GM23338 (cell line): Measurements from ENCODE around the gene IFITM5.

Experiments used
- CREB1 ChIP-seq: fragments of 250-450 bp; sonication (Bioruptor Pico); IDR thresholded peaks from 2 replicates; pipeline ENCODE4 v1.5.0; 2020; ENCODE audit warnings: low read depth, mild to moderate bottlenecking, moderate library complexity
- EZH2 ChIP-seq: fragments of 200-600 bp; sonication (generic); IDR thresholded peaks from one replicate; pipeline ENCODE4 v1.8.0; 2017; ENCODE audit warnings: antibody characterized with exemption, mild to moderate bottlenecking, low read depth; ENCODE audit not compliant: unreplicated experiment
- EZH2phosphoT487 ChIP-seq: fragments of 200-600 bp; sonication (generic); IDR thresholded peaks from one replicate; pipeline ENCODE4 v1.8.1; 2018; ENCODE audit warnings: antibody characterized with exemption; ENCODE audit not compliant: unreplicated experiment
- JUNB ChIP-seq: IDR thresholded peaks from one replicate; pipeline ENCODE4 v1.6.1; 2016; ENCODE audit warnings: antibody characterized with exemption; ENCODE audit not compliant: unreplicated experiment
- NANOG ChIP-seq: IDR thresholded peaks from 2 replicates; pipeline ENCODE4 v1.6.1; 2016; ENCODE audit warnings: antibody characterized with exemption, borderline replicate concordance
- POLR2AphosphoS5 ChIP-seq: IDR thresholded peaks from 2 replicates; pipeline ENCODE4 v1.6.1; 2016; ENCODE audit warnings: antibody characterized with exemption, low read depth
- STAT1 ChIP-seq: IDR thresholded peaks from one replicate; pipeline ENCODE4 v1.6.1; 2016; ENCODE audit warnings: antibody characterized with exemption; ENCODE audit not compliant: unreplicated experiment
- TF ChIP-seq, protein P1 (sequence below), 2 experiments: fragments of 200-600 bp in 1 of 2; sonication (generic) in 1 of 2; conservative IDR thresholded peaks; 2 replicates each; pipeline versions ENCODE4 v1.5.1 to v1.6.1; 2016 to 2017; ENCODE audit warnings: antibody characterized with exemption in 2 of 2, low read depth in 2 of 2, mild to moderate bottlenecking in 2 of 2, moderate library complexity in 1 of 2
- TF ChIP-seq, protein P2 (sequence below): IDR thresholded peaks from one replicate; pipeline ENCODE4 v1.6.1; 2018; ENCODE audit warnings: antibody characterized with exemption; ENCODE audit not compliant: unreplicated experiment
- TF ChIP-seq, protein P3 (sequence below): IDR thresholded peaks from 2 replicates; pipeline ENCODE4 v1.6.1; 2016; ENCODE audit warnings: antibody characterized with exemption

DNA sequence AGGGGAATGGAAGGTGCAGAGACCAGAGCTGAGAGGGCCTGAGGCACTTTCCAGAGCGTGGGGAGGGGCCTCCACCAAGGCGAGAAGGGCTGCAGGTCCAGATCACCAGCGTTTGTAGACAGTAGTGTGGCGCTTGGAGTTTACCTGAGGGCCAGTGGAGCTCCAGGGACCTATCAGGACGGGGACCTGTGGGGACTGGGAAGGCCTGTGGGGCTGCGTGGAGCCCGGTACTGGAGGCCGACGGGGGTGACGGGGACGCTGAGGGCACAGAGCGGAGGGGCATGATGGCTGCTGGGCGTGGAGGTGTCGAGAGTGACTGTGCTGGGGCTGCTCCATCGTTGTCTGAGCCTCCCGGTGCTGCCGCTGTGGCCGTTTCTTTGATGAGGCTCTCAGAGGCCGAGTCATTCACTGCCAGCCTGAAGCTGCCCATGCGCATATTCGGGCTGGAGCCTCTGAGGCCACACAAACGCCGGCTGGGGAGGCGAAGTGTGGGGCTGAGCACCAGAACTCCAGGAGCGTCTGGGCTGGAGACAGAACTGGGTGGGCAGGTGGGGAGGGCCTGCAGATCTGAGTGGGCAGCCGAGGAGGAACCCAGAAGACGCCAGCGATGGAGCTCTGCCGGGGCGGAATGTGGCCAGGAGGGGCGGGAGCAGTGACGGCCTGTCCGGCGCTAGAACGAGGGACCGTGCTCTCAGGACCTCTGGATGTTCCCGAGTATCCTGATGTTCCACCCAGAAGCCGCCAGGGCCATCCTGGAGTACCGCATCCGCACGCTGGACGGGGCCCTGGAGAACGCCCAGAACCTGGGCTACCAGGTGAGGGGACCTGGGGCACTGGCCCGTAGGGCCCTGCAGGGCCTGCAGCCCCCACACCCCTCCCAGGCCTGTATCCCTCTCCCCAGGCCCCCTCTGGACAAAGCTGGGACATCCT, 7.8 kb downstream of the IFITM5 start:
- TF ChIP-seq, protein P1, sequence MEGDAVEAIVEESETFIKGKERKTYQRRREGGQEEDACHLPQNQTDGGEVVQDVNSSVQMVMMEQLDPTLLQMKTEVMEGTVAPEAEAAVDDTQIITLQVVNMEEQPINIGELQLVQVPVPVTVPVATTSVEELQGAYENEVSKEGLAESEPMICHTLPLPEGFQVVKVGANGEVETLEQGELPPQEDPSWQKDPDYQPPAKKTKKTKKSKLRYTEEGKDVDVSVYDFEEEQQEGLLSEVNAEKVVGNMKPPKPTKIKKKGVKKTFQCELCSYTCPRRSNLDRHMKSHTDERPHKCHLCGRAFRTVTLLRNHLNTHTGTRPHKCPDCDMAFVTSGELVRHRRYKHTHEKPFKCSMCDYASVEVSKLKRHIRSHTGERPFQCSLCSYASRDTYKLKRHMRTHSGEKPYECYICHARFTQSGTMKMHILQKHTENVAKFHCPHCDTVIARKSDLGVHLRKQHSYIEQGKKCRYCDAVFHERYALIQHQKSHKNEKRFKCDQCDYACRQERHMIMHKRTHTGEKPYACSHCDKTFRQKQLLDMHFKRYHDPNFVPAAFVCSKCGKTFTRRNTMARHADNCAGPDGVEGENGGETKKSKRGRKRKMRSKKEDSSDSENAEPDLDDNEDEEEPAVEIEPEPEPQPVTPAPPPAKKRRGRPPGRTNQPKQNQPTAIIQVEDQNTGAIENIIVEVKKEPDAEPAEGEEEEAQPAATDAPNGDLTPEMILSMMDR (conservative IDR thresholded peaks at IDR 0.05; ENCODE audit: low read depth in 2 of 2): no peak
- TF ChIP-seq EZH2phosphoT487 (no peak), POLR2AphosphoS5 (no peak), JUNB (no peak), EZH2 (no peak), NANOG (no peak), CREB1 (no peak), STAT1 (no peak)
- TF ChIP-seq, protein P2, sequence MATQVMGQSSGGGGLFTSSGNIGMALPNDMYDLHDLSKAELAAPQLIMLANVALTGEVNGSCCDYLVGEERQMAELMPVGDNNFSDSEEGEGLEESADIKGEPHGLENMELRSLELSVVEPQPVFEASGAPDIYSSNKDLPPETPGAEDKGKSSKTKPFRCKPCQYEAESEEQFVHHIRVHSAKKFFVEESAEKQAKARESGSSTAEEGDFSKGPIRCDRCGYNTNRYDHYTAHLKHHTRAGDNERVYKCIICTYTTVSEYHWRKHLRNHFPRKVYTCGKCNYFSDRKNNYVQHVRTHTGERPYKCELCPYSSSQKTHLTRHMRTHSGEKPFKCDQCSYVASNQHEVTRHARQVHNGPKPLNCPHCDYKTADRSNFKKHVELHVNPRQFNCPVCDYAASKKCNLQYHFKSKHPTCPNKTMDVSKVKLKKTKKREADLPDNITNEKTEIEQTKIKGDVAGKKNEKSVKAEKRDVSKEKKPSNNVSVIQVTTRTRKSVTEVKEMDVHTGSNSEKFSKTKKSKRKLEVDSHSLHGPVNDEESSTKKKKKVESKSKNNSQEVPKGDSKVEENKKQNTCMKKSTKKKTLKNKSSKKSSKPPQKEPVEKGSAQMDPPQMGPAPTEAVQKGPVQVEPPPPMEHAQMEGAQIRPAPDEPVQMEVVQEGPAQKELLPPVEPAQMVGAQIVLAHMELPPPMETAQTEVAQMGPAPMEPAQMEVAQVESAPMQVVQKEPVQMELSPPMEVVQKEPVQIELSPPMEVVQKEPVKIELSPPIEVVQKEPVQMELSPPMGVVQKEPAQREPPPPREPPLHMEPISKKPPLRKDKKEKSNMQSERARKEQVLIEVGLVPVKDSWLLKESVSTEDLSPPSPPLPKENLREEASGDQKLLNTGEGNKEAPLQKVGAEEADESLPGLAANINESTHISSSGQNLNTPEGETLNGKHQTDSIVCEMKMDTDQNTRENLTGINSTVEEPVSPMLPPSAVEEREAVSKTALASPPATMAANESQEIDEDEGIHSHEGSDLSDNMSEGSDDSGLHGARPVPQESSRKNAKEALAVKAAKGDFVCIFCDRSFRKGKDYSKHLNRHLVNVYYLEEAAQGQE: no peak
- TF ChIP-seq, protein P3, sequence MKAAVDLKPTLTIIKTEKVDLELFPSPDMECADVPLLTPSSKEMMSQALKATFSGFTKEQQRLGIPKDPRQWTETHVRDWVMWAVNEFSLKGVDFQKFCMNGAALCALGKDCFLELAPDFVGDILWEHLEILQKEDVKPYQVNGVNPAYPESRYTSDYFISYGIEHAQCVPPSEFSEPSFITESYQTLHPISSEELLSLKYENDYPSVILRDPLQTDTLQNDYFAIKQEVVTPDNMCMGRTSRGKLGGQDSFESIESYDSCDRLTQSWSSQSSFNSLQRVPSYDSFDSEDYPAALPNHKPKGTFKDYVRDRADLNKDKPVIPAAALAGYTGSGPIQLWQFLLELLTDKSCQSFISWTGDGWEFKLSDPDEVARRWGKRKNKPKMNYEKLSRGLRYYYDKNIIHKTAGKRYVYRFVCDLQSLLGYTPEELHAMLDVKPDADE: no peak
